HG02642 (cell line): ENCODE results near the gene BICRA.
"Not testable (repeated sequence)": the region's sequence is repeated elsewhere in the genome, so short reads cannot be mapped to it uniquely, and the experiment has no call there.

ENCODE experiments used
- ATAC-seq: cut with Tn5 transposase; IDR thresholded peaks from one replicate; pipeline ENCODE4 v1.9.1; 2021; ENCODE audit warnings: mild to moderate bottlenecking; ENCODE audit not compliant: unreplicated experiment, poor library complexity

The BICRA gene

DNA sequence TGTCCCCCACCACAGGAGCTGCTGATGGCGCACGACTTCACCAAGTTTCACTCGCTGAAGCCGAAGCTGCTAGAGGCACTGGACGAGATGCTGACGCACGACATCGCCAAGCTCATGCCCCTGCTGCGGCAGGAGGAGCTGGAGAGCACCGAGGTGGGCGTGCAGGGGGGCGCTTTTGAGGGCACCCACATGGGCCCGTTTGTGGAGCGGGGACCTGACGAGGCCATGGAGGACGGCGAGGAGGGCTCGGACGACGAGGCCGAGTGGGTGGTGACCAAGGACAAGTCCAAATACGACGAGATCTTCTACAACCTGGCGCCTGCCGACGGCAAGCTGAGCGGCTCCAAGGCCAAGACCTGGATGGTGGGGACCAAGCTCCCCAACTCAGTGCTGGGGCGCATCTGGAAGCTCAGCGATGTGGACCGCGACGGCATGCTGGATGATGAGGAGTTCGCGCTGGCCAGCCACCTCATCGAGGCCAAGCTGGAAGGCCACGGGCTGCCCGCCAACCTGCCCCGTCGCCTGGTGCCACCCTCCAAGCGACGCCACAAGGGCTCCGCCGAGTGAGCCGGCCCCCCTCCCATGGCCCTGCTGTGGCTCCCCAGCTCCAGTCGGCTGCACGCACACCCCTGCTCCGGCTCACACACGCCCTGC is 132.1 kb downstream of the BICRA start:
- ATAC-seq: no peak

DNA sequence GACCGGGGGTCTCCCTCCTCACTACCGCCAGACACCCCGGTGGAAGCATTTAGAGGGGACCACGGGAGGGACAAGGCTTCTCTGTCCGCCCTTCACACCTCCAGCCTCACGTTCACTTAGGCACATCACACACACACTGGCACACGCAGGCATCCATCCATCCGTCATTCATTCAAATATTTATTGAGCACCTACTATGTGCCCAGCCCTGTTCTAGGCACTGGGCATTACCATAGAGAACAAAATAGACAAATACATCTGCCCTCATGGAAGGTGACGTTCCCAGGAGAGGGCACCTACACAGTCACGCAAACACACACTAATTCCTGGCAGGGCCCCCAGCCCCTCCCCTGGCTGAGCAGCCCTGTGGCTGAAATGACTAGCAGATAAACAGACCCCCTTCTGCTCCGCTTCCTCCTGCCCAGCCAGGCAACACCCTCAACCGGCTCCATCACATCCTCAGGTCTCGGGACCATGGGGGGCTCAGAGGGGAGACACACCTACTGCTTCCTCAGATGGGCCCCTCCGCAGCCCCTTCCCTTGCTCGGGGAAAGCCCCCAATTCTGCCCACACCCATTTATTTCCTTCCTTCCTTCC is 132.7 kb downstream of the BICRA start:
- no peak for ATAC-seq

DNA sequence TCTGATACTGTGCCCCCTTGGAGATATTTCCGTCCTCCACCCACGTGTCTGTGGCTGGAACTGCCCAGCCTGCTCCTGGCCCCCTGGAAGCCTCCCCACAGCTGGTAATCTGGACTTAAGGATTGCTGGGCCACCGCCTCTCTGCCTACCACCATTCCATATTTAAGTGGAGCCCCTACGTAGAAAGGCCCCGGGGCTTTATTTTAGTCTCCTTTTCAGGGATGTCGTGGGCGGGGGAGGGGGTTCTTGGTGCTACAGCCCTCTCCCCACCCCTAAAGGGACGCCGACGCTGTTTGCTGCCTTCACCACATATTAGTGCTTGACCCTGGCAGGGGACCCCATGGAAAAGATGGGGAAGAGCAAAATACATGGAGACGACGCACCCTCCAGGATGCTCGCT is 133.7 kb downstream of the BICRA start:
- no peak for ATAC-seq

DNA sequence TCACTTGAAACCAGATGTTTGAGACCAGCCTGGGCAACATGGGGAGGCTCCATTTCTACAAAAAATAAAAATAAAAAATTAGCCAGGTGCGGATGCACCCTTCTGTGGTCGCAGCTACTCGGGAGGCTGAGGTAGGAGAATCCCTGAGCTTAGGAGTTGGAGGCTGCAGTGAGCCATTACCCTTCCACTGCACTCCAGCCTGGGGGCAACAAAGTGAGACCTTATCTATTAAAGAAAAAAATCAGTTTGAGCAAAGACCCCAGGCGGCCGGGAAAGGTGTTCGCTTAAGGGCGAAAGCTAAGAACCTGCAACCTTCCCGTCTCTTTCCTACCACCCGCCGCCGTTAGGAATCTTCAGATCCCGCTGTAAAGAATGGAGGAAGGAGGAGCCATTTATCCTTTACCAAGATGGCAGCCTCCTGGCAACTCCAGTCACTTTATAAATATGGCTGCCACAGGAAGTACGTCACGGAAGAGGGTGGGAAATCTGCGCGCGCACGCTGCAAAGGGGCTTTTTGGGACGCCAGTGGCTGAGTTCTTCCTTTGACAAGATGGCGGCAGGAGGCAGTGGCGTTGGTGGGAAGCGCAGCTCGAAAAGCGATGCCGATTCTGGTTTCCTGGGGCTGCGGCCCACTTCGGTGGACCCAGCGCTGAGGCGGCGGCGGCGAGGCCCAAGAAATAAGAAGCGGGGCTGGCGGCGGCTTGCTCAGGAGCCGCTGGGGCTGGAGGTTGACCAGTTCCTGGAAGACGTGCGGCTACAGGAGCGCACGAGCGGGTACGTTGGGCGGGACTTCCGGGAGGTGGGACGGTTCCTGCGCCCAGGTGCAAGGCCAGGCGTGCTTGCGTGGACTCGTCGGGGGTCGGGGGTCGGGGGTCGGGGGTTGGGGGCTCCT is 136.3 kb downstream of the BICRA start, which contains the start of gene NOP53:
NOP53 (plus strand) TSS at position 537 of the 892 bp plus-strand sequence; CDS start at position 551, 14 bp downstream.
- peak; percentile 69 for ATAC-seq

DNA sequence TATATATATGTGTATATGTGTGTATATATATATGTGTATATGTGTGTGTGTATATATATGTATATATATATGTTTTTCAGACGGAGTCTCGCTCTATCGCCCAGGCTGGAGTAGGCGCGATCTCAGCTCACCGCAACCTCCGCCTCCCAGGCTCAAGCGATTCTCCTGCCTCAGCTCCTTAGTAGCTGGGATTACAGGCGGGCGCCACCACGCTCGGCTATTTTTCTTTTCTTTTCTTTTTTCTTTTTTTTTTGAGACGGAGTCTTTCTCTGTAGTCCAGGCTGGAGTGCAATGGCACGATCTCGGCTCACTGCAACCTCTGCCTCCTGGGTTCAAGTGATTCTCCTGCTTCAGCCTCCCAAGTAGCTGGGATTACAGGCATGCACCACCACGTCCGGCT is 137.2 kb downstream of the BICRA start:
- ATAC-seq: not testable (repeated sequence)

DNA sequence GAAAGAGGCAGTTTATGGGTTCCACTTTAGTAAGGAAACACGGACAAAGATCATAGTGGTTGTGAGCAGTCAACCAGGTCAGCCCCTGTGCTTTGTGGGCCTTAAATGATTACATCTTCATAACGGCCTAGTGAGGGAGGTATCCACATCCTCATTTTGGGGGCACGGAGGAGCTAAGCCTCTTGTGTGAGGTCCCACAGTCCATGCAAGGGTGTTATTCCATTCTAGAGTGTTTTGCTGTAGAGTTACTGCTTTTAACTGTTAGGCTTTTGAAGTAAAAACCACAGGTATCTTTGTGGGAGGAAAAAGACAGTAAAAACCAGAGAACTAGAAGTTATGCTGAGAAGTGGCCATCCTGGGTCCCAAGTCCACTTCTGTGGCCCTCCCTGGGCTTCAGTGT is 140.4 kb downstream of the BICRA start:
- no peak for ATAC-seq

DNA sequence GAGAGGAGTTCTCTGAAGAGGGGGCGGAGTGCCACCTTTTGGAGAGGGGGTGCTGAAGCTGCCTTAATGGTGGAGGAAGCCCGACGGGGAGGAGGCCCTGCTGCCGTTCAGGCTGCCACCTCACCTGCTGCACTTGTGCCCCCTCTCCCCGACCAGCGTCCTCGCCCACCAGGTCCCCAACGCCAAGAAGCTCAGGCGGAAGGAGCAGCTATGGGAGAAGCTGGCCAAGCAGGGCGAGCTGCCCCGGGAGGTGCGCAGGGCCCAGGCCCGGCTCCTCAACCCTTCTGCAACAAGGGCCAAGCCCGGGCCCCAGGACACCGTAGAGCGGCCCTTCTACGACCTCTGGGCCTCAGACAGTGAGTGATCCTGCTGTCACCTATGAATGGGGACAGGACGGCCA is 141.8 kb downstream of the BICRA start:
- ATAC-seq: no peak

DNA sequence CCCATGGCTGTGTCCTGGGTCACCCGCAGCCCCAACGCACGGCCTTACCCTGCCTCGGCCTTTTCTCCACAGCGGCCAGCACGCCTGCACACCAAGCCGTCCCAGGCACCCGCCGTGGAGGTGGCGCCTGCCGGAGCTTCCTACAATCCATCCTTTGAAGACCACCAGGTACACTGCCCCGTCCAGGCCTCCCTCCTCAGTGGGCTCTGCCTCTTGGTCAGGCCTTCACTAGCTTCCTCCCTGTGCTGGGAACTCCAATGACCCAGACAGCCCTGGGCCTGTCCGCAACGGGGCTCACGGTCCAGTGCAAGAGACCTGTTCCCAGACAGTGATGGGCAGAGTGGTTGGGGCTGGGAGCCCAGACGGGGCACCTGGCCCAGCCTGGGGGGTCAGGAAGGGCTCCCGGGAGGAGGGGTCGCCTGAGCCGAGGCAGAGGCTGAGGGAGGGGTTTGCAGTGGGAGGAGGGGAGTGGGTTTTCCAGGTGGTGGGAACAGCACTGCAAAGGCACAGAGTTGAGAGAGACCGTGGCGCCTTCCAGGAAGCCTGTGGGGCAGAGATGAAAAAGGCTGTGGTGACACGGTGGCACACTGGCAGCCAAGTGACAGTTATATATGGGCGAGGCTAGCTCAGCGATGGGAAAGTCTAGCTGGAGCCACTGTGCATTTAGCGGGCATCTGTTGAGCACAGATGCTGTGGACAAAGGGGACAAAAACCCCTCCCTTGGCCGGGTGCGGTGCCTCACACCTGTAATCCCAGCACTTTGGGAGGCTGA is 143.7 kb downstream of the BICRA start:
- no peak for ATAC-seq
